Natural killer cell treated with Interleukin-12 subunit alpha and Interleukin-12 subunit beta and Interleukin-15 and Interleukin-18, amount 100 ng/mL, for 72 hours (primary cell): ENCODE results near the gene MDFI. TPM values are rescaled to one million over a fixed set of nuclear protein-coding genes. Genes with fewer than 3 reads are reported as not detected.

Experiments
- ATAC-seq, 2 donors: fragments of 150-1000 bp; cut with Tn5 transposase in 1 of 2; sonication (Bioruptor Pico), chemical (Tn5 transposase) in 1 of 2; 2 replicates each; pipeline ENCODE4 v1.10.0; 2021
- DNase-seq: peaks from one replicate; pipeline ENCODE4 v3.0.0; 2022; ENCODE audit warnings: low spot score
- H3K27ac Mint-ChIP-seq, 2 donors: 1 replicate in 1 of 2; 2 replicates in 1 of 2; pipeline ENCODE4 v1.8.0; 2022; ENCODE audit warnings: mixed read lengths in 2 of 2, mild to moderate bottlenecking in 1 of 2, moderate library complexity in 1 of 2
- H3K27me3 Mint-ChIP-seq, 2 donors: 1 replicate in 1 of 2; 2 replicates in 1 of 2; pipeline ENCODE4 v1.8.0; 2022; ENCODE audit warnings: mixed read lengths in 2 of 2
- H3K36me3 Mint-ChIP-seq: one replicate; pipeline ENCODE4 v1.8.0; 2022; ENCODE audit warnings: mixed read lengths
- H3K4me1 Mint-ChIP-seq, 2 donors: 1 replicate in 1 of 2; 2 replicates in 1 of 2; pipeline ENCODE4 v1.8.0; 2022; ENCODE audit warnings: low read depth in 2 of 2, mixed read lengths in 2 of 2, mild to moderate bottlenecking in 1 of 2
- H3K4me3 Mint-ChIP-seq: one replicate; pipeline ENCODE4 v1.8.0; 2022; ENCODE audit warnings: mixed read lengths
- H3K9me3 Mint-ChIP-seq: 2 replicates; pipeline ENCODE4 v1.8.0; 2022; ENCODE audit warnings: mixed read lengths
- total RNA-seq, 2 donors: library from RNA; stranded (reverse); gene quantifications; one replicate each; pipeline ENCODE4 v1.2.3, GENCODE V29; 2022

The MDFI gene
- total RNA-seq, 2 donors from 2014 or later = not detected

DNA sequence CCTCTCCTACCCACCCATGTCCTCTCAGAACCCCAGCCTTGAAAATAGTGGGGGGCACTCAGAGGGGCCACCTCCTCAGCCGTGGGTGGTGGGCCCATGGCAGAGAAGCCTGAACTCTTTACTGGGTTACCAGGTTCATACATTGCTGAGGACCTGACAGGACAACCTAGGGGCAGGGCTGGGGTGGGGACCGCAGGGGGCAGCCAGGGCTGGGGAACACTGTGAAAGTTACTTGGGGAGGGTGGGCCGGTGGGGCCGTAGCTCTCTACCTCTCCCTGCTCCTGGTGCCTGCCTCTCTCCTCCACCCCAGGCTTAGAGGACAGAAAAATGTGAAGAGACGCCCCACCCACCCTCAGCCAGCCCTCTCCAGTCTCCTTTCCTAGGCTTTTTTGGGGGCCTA is 15.4 kb downstream of the MDFI start:
- DNase-seq (peak; percentile 29), ATAC-seq (no peak)
- Mint-ChIP-seq H3K4me3 (no peak overlapping the region), H3K9me3 (no peaks in the 10 kb centered on the region), H3K36me3 (no peaks in the 10 kb centered on the region), H3K27me3 (peaks cover 20 to 29% of the 10 kb centered on the region in 2 donors), H3K4me1 (no peaks in the 10 kb centered on the region), H3K27ac (no peak overlapping the region)

DNA sequence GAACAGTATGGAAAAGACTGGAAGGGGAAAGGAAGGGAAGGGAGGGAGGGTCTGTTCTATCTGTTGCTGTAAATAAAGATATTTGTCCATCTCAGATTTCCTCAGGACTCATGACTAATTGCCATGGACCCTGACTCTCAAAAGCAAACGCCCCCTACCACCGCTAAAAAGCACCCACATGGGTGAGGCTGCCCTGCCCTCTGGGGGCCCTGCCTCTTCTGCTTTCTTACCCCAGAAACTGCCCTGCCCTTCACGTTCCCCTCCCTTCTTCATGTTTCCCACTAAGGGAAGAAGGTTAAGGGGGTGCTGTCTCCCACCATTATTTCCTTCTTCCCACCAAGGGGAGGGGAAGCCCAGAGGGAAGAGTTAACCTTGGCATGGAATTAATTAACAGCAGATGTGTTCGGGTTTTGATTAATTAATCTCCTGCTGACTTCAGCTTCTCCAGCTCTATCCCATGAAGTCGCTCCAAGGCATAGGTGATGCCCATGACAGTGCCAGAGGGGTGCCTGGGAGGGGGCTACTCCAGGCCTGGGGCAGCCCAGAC is 16.0 kb downstream of the MDFI start:
- no peaks in the 10 kb centered on the region for H3K9me3 Mint-ChIP-seq
- H3K4me1 Mint-ChIP-seq = no peaks in the 10 kb centered on the region
- peaks cover 22 to 30% of the 10 kb centered on the region in 2 donors for H3K27me3 Mint-ChIP-seq
- H3K4me3 Mint-ChIP-seq = no peak overlapping the region
- DNase-seq (peak; percentile 58), ATAC-seq (no peak)
- H3K27ac Mint-ChIP-seq = no peak overlapping the region
- no peaks in the 10 kb centered on the region for H3K36me3 Mint-ChIP-seq

DNA sequence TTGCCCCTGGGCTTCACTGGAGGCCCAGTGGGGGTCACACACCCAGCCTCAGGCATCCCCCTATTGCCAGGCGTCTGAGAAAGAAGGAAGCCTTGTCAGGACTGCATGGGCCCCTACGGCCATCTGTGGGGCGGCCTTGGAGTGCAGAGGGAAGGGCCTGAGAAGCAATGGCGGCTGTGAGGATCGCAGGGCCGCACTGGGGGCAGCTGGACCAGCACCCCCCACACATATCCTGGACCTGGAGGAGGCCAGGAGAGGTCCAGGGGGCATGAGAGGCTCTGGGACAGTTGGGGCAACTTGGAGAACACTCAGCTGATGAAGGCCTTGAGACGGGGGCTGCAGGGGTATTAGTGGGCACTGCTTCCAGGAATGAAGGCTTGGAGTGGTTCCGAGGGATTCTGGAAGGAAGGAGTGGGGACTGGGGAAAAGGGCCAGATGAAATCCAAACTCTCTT is 16.5 kb downstream of the MDFI start:
- no peak for ATAC-seq
- Mint-ChIP-seq H3K27me3 (peaks cover 23 to 30% of the 10 kb centered on the region in 2 donors), H3K9me3 (no peaks in the 10 kb centered on the region)

GRCh38 chr6:41655176-41655575 is 16.9 kb downstream of the MDFI start:
- Mint-ChIP-seq H3K27me3 (peaks cover 23 to 30% of the 10 kb centered on the region in 2 donors), H3K4me1 (peaks cover 0 to 3% of the 10 kb centered on the region in 2 donors), H3K9me3 (no peaks in the 10 kb centered on the region), H3K4me3 (no peak overlapping the region), H3K36me3 (no peaks in the 10 kb centered on the region), H3K27ac (no peak overlapping the region)
- DNase-seq (no peak), ATAC-seq (no peak)

More for the DNA sequence above, 16.5 kb downstream of the MDFI start:
- Mint-ChIP-seq H3K36me3 (no peaks in the 10 kb centered on the region), H3K4me1 (peaks cover 0 to under 1% of the 10 kb centered on the region in 2 donors), H3K27ac (no peak overlapping the region), H3K4me3 (no peak overlapping the region)
- DNase-seq = no peak

- no peaks in the 10 kb centered on the region for H3K9me3 Mint-ChIP-seq
- peaks cover 25 to 33% of the 10 kb centered on the region in 2 donors for H3K27me3 Mint-ChIP-seq
- peaks cover 0 to 3% of the 10 kb centered on the region in 2 donors for H3K4me1 Mint-ChIP-seq
- no peak overlapping the region for H3K27ac Mint-ChIP-seq
- ATAC-seq = no peak
- no peak overlapping the region for H3K4me3 Mint-ChIP-seq
- DNase-seq = no peak
- H3K36me3 Mint-ChIP-seq = no peaks in the 10 kb centered on the region
These were observed 17.4 kb downstream of the MDFI start for GRCh38 chr6:41655646-41656001.

GRCh38 chr6:41656002-41656691 is 17.9 kb downstream of the MDFI start:
- Mint-ChIP-seq H3K4me1 (peaks cover 0 to 3% of the 10 kb centered on the region in 2 donors), H3K36me3 (no peaks in the 10 kb centered on the region), H3K4me3 (no peak overlapping the region), H3K9me3 (no peaks in the 10 kb centered on the region), H3K27me3 (peaks cover 28 to 38% of the 10 kb centered on the region in 2 donors), H3K27ac (no peak overlapping the region)
- DNase-seq (peak; percentile 48), ATAC-seq (no peak)

GRCh38 chr6:41657131-41658094 is 19.1 kb downstream of the MDFI start:
- peak in 1 of 2 donors; percentile 30 for ATAC-seq
- no peak overlapping the region for H3K27ac Mint-ChIP-seq

DNA sequence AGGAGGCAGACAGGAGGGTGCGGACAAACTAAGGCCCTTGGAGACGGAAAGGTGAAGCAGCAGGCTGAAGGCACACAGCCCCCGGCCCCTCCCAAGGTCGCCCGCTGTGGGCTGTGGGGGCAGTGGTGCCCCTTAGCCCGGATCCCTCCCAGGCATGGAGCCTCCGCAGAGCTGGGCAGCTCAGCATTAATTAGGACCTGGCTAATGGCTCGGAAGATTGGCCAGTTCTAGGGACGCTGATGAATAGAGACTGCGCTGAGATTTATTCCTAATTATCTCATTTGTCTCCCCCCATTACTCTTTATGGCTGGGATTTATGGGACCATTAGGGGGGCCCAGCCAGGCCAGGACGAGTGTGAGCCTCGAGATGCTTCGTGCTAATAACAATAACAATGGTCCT is 20.4 kb downstream of the MDFI start:
- no peaks in the 10 kb centered on the region for H3K9me3 Mint-ChIP-seq
- no peak overlapping the region for H3K27ac Mint-ChIP-seq
- no peak for ATAC-seq
- no peak overlapping the region for H3K4me3 Mint-ChIP-seq
- no peaks in the 10 kb centered on the region for H3K36me3 Mint-ChIP-seq
- H3K4me1 Mint-ChIP-seq = peaks cover 0 to 3% of the 10 kb centered on the region in 2 donors
- DNase-seq = no peak
- H3K27me3 Mint-ChIP-seq = peaks cover 44 to 52% of the 10 kb centered on the region in 2 donors

More at GRCh38 chr6:41657131-41658094, 19.1 kb downstream of the MDFI start:
- Mint-ChIP-seq H3K9me3 (no peaks in the 10 kb centered on the region), H3K4me3 (no peak overlapping the region), H3K27me3 (peaks cover 39 to 42% of the 10 kb centered on the region in 2 donors), H3K4me1 (peaks cover 0 to 3% of the 10 kb centered on the region in 2 donors), H3K36me3 (no peaks in the 10 kb centered on the region)
- peak; percentile 20 for DNase-seq

DNA sequence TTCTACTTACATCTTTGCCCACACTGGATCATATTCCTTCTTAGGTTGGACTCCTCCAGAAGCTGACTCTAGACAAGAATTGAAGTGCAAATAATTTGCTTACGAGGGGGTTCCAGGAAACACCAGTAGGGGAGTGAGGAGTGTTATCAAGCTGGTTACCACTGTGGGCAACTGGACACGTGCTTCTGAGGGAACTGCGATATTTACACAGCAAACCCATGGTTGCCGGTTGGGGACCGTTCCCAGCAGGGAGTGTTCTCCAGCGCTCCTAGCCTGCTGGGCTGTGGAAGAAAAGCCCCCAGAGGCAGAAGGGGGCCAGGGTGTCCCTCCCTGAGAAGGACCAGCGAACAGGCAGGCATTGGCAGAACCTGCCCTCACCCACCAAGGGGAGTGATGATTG is 21.7 kb downstream of the MDFI start:
- Mint-ChIP-seq H3K27ac (no peak overlapping the region), H3K27me3 (peaks cover 49 to 59% of the 10 kb centered on the region in 2 donors), H3K36me3 (no peaks in the 10 kb centered on the region), H3K4me3 (no peak overlapping the region), H3K4me1 (peaks cover 0 to 3% of the 10 kb centered on the region in 2 donors), H3K9me3 (no peaks in the 10 kb centered on the region)
- ATAC-seq = no peak
- no peak for DNase-seq

DNA sequence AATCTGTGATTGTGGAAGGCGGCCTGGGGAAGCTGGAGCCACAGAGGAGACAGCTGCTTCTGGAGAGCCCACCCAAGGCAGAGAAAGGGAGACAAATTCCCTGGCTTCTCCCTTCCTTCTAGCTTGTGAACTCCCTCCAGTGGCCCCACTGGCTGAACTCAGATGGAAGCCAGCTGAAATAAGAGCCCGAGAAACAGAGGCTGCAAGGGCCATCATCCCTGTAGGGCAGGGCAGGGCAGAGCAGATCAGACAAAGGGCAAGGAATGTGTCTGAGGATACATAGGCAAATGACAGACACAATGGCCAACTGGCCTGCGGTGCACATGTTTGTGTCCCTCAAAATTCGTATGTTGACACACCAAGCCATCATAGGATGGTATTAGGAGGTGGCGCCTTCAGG is 25.3 kb downstream of the MDFI start:
- Mint-ChIP-seq H3K27me3 (peaks cover 39 to 47% of the 10 kb centered on the region in 2 donors), H3K4me3 (no peak overlapping the region), H3K27ac (no peak overlapping the region), H3K4me1 (peaks cover 0 to 3% of the 10 kb centered on the region in 2 donors), H3K9me3 (no peaks in the 10 kb centered on the region), H3K36me3 (no peaks in the 10 kb centered on the region)
- no peak for ATAC-seq
- DNase-seq = no peak

DNA sequence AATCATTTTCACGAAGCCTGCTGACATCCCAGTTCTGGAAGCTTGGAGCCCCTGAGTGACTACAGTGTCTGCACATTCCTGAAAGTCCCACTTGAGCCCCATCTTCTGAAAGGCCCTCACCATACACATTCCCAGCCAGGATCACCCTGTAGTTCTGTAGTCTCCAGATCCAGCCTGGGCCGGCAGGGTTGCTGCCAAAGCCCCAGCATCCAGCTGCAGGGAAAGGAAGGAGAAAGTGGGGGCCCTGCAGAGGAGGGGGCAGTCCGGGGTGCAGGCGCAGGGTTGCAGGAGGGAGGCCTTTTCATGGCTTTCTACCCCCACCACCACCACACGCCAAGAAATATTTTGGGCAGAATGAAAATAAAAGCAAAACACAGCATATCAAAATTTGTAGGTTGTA is 26.0 kb downstream of the MDFI start:
- no peak for DNase-seq
- Mint-ChIP-seq H3K4me3 (no peak overlapping the region), H3K27ac (no peak overlapping the region), H3K9me3 (no peaks in the 10 kb centered on the region), H3K36me3 (no peaks in the 10 kb centered on the region), H3K27me3 (peaks cover 36 to 45% of the 10 kb centered on the region in 2 donors), H3K4me1 (peaks cover 0 to 3% of the 10 kb centered on the region in 2 donors)
- ATAC-seq = no peak

GRCh38 chr6:41667195-41667594 is 28.9 kb downstream of the MDFI start:
- Mint-ChIP-seq H3K9me3 (no peaks in the 10 kb centered on the region), H3K27ac (no peak overlapping the region), H3K4me3 (no peak overlapping the region)

GRCh38 chr6:41668968-41669367 is 30.7 kb downstream of the MDFI start:
- H3K27ac Mint-ChIP-seq = no peak overlapping the region
- no peaks in the 10 kb centered on the region for H3K9me3 Mint-ChIP-seq
- H3K4me1 Mint-ChIP-seq = no peaks in the 10 kb centered on the region
- H3K36me3 Mint-ChIP-seq = no peaks in the 10 kb centered on the region
- H3K4me3 Mint-ChIP-seq = no peak overlapping the region
- DNase-seq = no peak
- ATAC-seq = no peak
- H3K27me3 Mint-ChIP-seq = peaks cover 24 to 26% of the 10 kb centered on the region in 2 donors

More at GRCh38 chr6:41667195-41667594, 28.9 kb downstream of the MDFI start:
- no peak for DNase-seq
- ATAC-seq = no peak
- Mint-ChIP-seq H3K4me1 (no peaks in the 10 kb centered on the region), H3K36me3 (no peaks in the 10 kb centered on the region), H3K27me3 (peaks cover 33 to 40% of the 10 kb centered on the region in 2 donors)
